K562 (cell line): Measurements from ENCODE around the gene ERICH6. TPM values are rescaled to one million over a fixed set of nuclear protein-coding genes. Genes with fewer than 3 reads are reported as not detected.

Source experiments
- ATAC-seq: fragments of 200-7000 bp; cut with Tn5 transposase; 3 replicates; pipeline ENCODE4 v1.9.1; 2020; ENCODE audit warnings: moderate library complexity
- BruUV-seq: library from RNA; stranded (reverse); fragments of 400-500 nt; replicated peaks from 2 replicates; lab custom pipeline; 2021; lab: Mats Ljungman, UMichigan
- CTCF ChIA-PET: fragments of 300-600 bp; formaldehyde crosslinking; extraction: SDS; loops from one replicate; lab custom pipeline; 2021; ENCODE audit warnings: low intra/inter-chr PET ratio; lab: Yijun Ruan, JAX
- POLR2A ChIA-PET: fragments of 300-600, 350-650 bp; sonication (Branson Sonifier 250); formaldehyde crosslinking; extraction: SDS; loops from one replicate; lab custom pipeline; 2021; ENCODE audit warnings: antibody characterized with exemption, inconsistent platforms; lab: Yijun Ruan, JAX
- DNase-seq, 4 experiments: peaks; one replicate each; pipeline versions ENCODE4 v3.0.0 to v3.0.0-alpha.2; 2011 to 2018; ENCODE audit warnings: low spot score in 3 of 4, mixed read lengths in 3 of 4; ENCODE audit errors: extremely low read depth in 1 of 4
- FAIRE-seq: peaks from 2 replicates; lab custom pipeline; 2011; peaks lifted over from hg19 to GRCh38; lab: Jason Lieb, UNC
- H2AFZ ChIP-seq: 2 replicates; pipeline ENCODE4 v1.6.0; 2011; ENCODE audit warnings: low read depth, low read length, control low read depth, inconsistent platforms
- H3K27ac ChIP-seq: fragments of 200-600 bp; 3 replicates; pipeline ENCODE4 v1.8.0; 2011; ENCODE audit warnings: low read depth, mild to moderate bottlenecking, control low read depth, inconsistent platforms, low read length, moderate library complexity, mixed read lengths; ENCODE audit errors: extremely low read depth
- H3K27me3 ChIP-seq, 2 experiments: fragments of 300-600 bp in 1 of 2; 2 replicates in 1 of 2; 3 replicates in 1 of 2; pipeline versions ENCODE4 v1.6.0 to v1.8.0; 2011; ENCODE audit warnings: inconsistent platforms in 2 of 2, low read length in 2 of 2, mild to moderate bottlenecking in 1 of 2, mixed read lengths in 1 of 2, moderate library complexity in 1 of 2; ENCODE audit not compliant: control insufficient read depth in 2 of 2, insufficient read depth in 2 of 2
- H3K36me3 ChIP-seq: fragments of 300-600 bp; 3 replicates; pipeline ENCODE4 v1.8.0; 2011; ENCODE audit warnings: mild to moderate bottlenecking, low read length, inconsistent platforms; ENCODE audit not compliant: control insufficient read depth, insufficient read depth
- H3K4me1 ChIP-seq, 2 experiments: fragments of 200-600 bp in 1 of 2; replicated peaks in 1 of 2; 2 replicates in 1 of 2; 3 replicates in 1 of 2; pipeline versions ENCODE4 v1.5.1 to v1.8.0; 2011; ENCODE audit warnings: inconsistent platforms in 2 of 2, low read length in 2 of 2, mild to moderate bottlenecking in 1 of 2, mixed read lengths in 1 of 2, moderate library complexity in 1 of 2; ENCODE audit not compliant: control insufficient read depth in 2 of 2, insufficient read depth in 2 of 2
- H3K4me2 ChIP-seq: 2 replicates; pipeline ENCODE4 v1.6.1; 2011; ENCODE audit warnings: low read length, control low read depth, inconsistent platforms, mixed read lengths; ENCODE audit not compliant: insufficient read depth
- H3K4me3 ChIP-seq: fragments of 200-600 bp; sonication (generic), shearing (Covaris generic); 2 replicates; pipeline ENCODE4 v1.5.1; 2016; ENCODE audit warnings: control low read depth, inconsistent platforms
- H3K79me2 ChIP-seq: fragments of 200-600 bp; 3 replicates; pipeline ENCODE4 v1.8.0; 2011; ENCODE audit warnings: low read length, inconsistent platforms; ENCODE audit not compliant: control insufficient read depth, insufficient read depth
- H3K9ac ChIP-seq, 2 experiments: 2 replicates each; pipeline versions ENCODE4 v1.6.0 to v1.6.1; 2011; ENCODE audit warnings: low read depth in 2 of 2, low read length in 2 of 2, control low read depth in 1 of 2, inconsistent platforms in 1 of 2, mild to moderate bottlenecking in 1 of 2, mixed read lengths in 1 of 2; ENCODE audit not compliant: insufficient read depth in 1 of 2
- H3K9me1 ChIP-seq: one replicate; pipeline ENCODE4 v1.6.0; 2011; ENCODE audit warnings: inconsistent platforms, mild to moderate bottlenecking, low read length, moderate library complexity; ENCODE audit not compliant: control insufficient read depth, insufficient read depth
- H3K9me3 ChIP-seq: replicated peaks from 2 replicates; pipeline ENCODE4 v1.5.1; 2011; ENCODE audit warnings: low read depth, low read length, inconsistent platforms; ENCODE audit not compliant: control insufficient read depth, insufficient read depth
- H4K20me1 ChIP-seq: replicated peaks from 2 replicates; pipeline ENCODE4 v1.6.1; 2011; ENCODE audit warnings: low read length, inconsistent platforms, mixed read lengths; ENCODE audit not compliant: control insufficient read depth, insufficient read depth
- AFF1 ChIP-seq, 2 experiments: fragments of 450-650 bp; IDR thresholded peaks; 2 replicates each; pipeline ENCODE4 v1.6.1; 2018; ENCODE audit warnings: mild to moderate bottlenecking in 2 of 2, low read depth in 1 of 2; ENCODE audit not compliant: partially characterized antibody in 2 of 2
- BACH1 ChIP-seq: fragments of 200-800 bp; sonication (Bioruptor generic); IDR thresholded peaks from 2 replicates; pipeline ENCODE4 v1.6.1; 2016; ENCODE audit warnings: missing genetic modification characterization, missing compliant biosample characterization
- BCOR ChIP-seq: fragments of 450-650 bp; IDR thresholded peaks from 2 replicates; pipeline ENCODE4 v1.6.1; 2016
- EP300 ChIP-seq: IDR thresholded peaks from 2 replicates; pipeline ENCODE4 v1.6.1; 2012; ENCODE audit warnings: low read length, improper control_type of control experiment
- GATAD2B ChIP-seq: fragments of 450-650 bp; IDR thresholded peaks from 2 replicates; pipeline ENCODE4 v1.6.1; 2017; ENCODE audit warnings: mild to moderate bottlenecking, borderline replicate concordance
- KLF6 ChIP-seq: fragments of 250-450 bp; sonication (Bioruptor Pico); IDR thresholded peaks from 2 replicates; pipeline ENCODE4 v1.4.0; 2020; ENCODE audit warnings: mild to moderate bottlenecking, moderate library complexity, borderline replicate concordance
- MEF2A ChIP-seq: IDR thresholded peaks from 2 replicates; pipeline ENCODE4 v1.6.1; 2011; ENCODE audit warnings: low read depth, mild to moderate bottlenecking, low read length, moderate library complexity; ENCODE audit not compliant: control insufficient read depth
- NBN ChIP-seq: fragments of 450-650 bp; IDR thresholded peaks from 2 replicates; pipeline ENCODE4 v1.6.1; 2016; ENCODE audit warnings: low read depth, mild to moderate bottlenecking
- NFIC ChIP-seq: fragments of 450-650 bp; IDR thresholded peaks from 2 replicates; pipeline ENCODE4 v1.6.1; 2017; ENCODE audit warnings: mild to moderate bottlenecking, inconsistent platforms
- SOX6 ChIP-seq: fragments of 450-650 bp; IDR thresholded peaks from 2 replicates; pipeline ENCODE4 v1.6.1; 2014; ENCODE audit warnings: mild to moderate bottlenecking
- SPI1 ChIP-seq: IDR thresholded peaks from 2 replicates; pipeline ENCODE4 v1.6.1; 2011; ENCODE audit warnings: low read depth, low read length, control low read depth, borderline replicate concordance
- TEAD4 ChIP-seq, 2 experiments: sonication (generic) in 1 of 2; formaldehyde crosslinking in 1 of 2; IDR thresholded peaks; 2 replicates each; pipeline versions ENCODE4 v1.6.1 to v1.8.0; 2012 to 2022; ENCODE audit warnings: borderline replicate concordance in 1 of 2, inconsistent platforms in 1 of 2, low read length in 1 of 2, mild to moderate bottlenecking in 1 of 2, missing genetic modification reagents in 1 of 2
- ZNF584 ChIP-seq: fragments of 200-800 bp; sonication (Bioruptor generic); IDR thresholded peaks from 2 replicates; pipeline ENCODE4 v1.6.1; 2016; ENCODE audit warnings: low read depth, mild to moderate bottlenecking, missing genetic modification characterization, missing compliant biosample characterization
- ZNF639 ChIP-seq, 2 experiments: fragments of 200-800 bp in 1 of 2; sonication (Bioruptor generic) in 1 of 2; sonication (generic) in 1 of 2; formaldehyde crosslinking in 1 of 2; IDR thresholded peaks in 1 of 2; conservative IDR thresholded peaks in 1 of 2; 2 replicates each; pipeline versions ENCODE4 v1.5.0 to v1.6.1; 2016 to 2020; ENCODE audit warnings: missing compliant biosample characterization in 1 of 2, missing genetic modification characterization in 1 of 2, missing genetic modification reagents in 1 of 2
- WGBS: fragments of 100-300 bp; shearing (Covaris generic); methylation state at CpG from one replicate; pipeline ENCODE4 v1.1.6; 2016; ENCODE audit warnings: low coverage, mixed read lengths; ENCODE audit not compliant: insufficient coverage; ENCODE audit errors: missing lambda C conversion rate; 5-methylcytosine and 5-hydroxymethylcytosine counted together
- in situ Hi-C: fragments of 300-500 bp; cut with MboI; formaldehyde crosslinking; loops from 4 replicates; pipeline ENCODE4 v1.15.0; 2018; ENCODE audit warnings: inconsistent platforms, mixed read lengths
- intact Hi-C: fragments of 100-400 bp; cut with micrococcal nuclease; formaldehyde crosslinking; loops from 2 replicates; pipeline ENCODE4 v1.14.2; 2022
- polyA plus RNA-seq, 8 experiments: library from polyadenylated mRNA; depleted of rRNA in 4 of 8; stranded (reverse) in 5 of 8; unstranded in 3 of 8; fragments of >200 nt; fragmentation: Nextera tagmentation in 2 of 8; fragmentation: Illumina TruSeq in 1 of 8; extraction: Ambion mirVana in 2 of 8; extraction: Trizol in 1 of 8; gene quantifications; 2 replicates each; pipeline versions ENCODE4 v1.2.1 to v1.2.3, GENCODE V29; 2011 to 2014; ENCODE audit warnings: inconsistent platforms in 1 of 8, missing spikeins in 1 of 8
- total RNA-seq, 7 experiments: library from RNA; depleted of rRNA in 6 of 7; stranded (reverse); fragments of >200 nt in 6 of 7; fragmentation: Illumina TruSeq in 2 of 7; extraction: Trizol in 2 of 7; gene quantifications; 2 replicates each; pipeline versions ENCODE4 v1.2.1 to v1.2.3, GENCODE V29; 2011 to 2021; ENCODE audit warnings: low replicate concordance in 1 of 7

The ERICH6 gene
- total and polyA plus RNA-seq, 9 of the 15 experiments (the other 6 are each of a cell fraction or from before 2014, with no cell fraction given): not detected

GRCh38 chr3:150727653-150728502 lies 24.2 kb upstream of the ERICH6 start:
- ChIA-PET CTCF (no interaction called here), POLR2A (interaction anchor here (0.6 to 2.4 kb wide), 8 partner anchors 10 to 125 kb away, joined by 3 to 9 read pairs (median 4); partner anchors contain the start of genes SELENOT and SIAH2)
- H3K9me3 ChIP-seq: no peaks in the 10 kb centered on the region
- peak; percentile 95 for TF ChIP-seq NFIC
- no peak for TF ChIP-seq KLF6 (CRISPR knock-in tag)
- TF ChIP-seq SOX6: peak; percentile 30; the same call in 1 of the 2 replicates
- TF ChIP-seq NBN: peak; percentile 65; the same call in 1 of the 2 replicates
- peak; percentile 72 for TF ChIP-seq SPI1
- TF ChIP-seq ZNF639 (CRISPR knock-in tag; conservative IDR thresholded peaks at IDR 0.05 in 1 of 2, IDR thresholded peaks at IDR 0.05 in 1 of 2): peak in 1 of 2 experiments; percentile 56; a peak in 1 of 4 replicates
- TF ChIP-seq ZNF584: no peak
- TF ChIP-seq MEF2A: no peak
- TF ChIP-seq EP300: peak; percentile 73
- TF ChIP-seq TEAD4 (IDR thresholded peaks at IDR 0.05; ENCODE audit: low read length): peak; percentile 85
- no peak for TF ChIP-seq TEAD4 (CRISPR knock-in tag; IDR thresholded peaks at IDR 0.05; ENCODE audit: borderline replicate concordance)
- TF ChIP-seq GATAD2B: no peak
- TF ChIP-seq BACH1 (tag): peak; percentile 67; the same call in 1 of the 2 replicates
- no peak for TF ChIP-seq AFF1 (IDR thresholded peaks at IDR 0.05; ENCODE audit: low read depth in 1 of 2, partially characterized antibody in 2 of 2)
- TF ChIP-seq BCOR: no peak

More at GRCh38 chr3:150727653-150728502, 24.2 kb upstream of the ERICH6 start:
- peak overlapping the region; percentile 65 for H3K4me2 ChIP-seq
- no peaks in the 10 kb centered on the region for H3K9me1 ChIP-seq
- H2AFZ ChIP-seq: peak overlapping the region; percentile 92
- ATAC-seq: peak; percentile 87
- intact Hi-C loops: loop anchor here (1.0 to 10.0 kb wide), 2 partner anchors 35 to 107 kb away; partner anchors contain the start of gene SIAH2
- in situ Hi-C loops: loop anchor here (10.0 kb wide), 1 partner anchor 117 kb away; no protein-coding TSS in a partner anchor
- H3K27ac ChIP-seq: peak overlapping the region; percentile 94
- H3K4me3 ChIP-seq: no peak overlapping the region
- peak overlapping the region; percentile 73 to 85; a peak in 3 of 4 replicates for H3K9ac ChIP-seq
- 22% methylated on average over 19 of the region's 19 CpGs for WGBS
- H3K79me2 ChIP-seq: no peaks in the 10 kb centered on the region
- H3K27me3 ChIP-seq: no peaks in the 10 kb centered on the region
- DNase-seq: peak; percentile 77 to 92 (median 78)
- H4K20me1 ChIP-seq: no peaks in the 10 kb centered on the region
- peaks cover 40 to 63% of the 10 kb centered on the region in 2 experiments for H3K4me1 ChIP-seq
- peak; percentile 95 for FAIRE-seq
- no peaks in the 10 kb centered on the region for H3K36me3 ChIP-seq
- BruUV-seq: TSS peak; percentile 82
